HCT116 (cell line): ENCODE results near the gene ADARB2. TPM values are rescaled to one million over a fixed set of nuclear protein-coding genes. Genes with fewer than 3 reads are reported as not detected.

Experiments used
- ATAC-seq: fragments of 200-7000 bp; cut with Tn5 transposase; 2 replicates; pipeline ENCODE4 v1.9.1; 2020; ENCODE audit warnings: mild to moderate bottlenecking, moderate library complexity
- BruUV-seq: library from RNA; stranded (reverse); fragments of 400-500 nt; replicated peaks from 2 replicates; lab custom pipeline; 2021; lab: Mats Ljungman, UMichigan
- CTCF ChIA-PET: fragments of 300-600 bp; sonication (Branson Sonifier 250); formaldehyde crosslinking; loops from one replicate; lab custom pipeline; 2021; ENCODE audit warnings: antibody characterized with exemption; lab: Charles Lee
- POLR2A ChIA-PET: fragments of 300-600, 350-600 bp; sonication (Branson Sonifier 250); formaldehyde crosslinking; loops from one replicate; lab custom pipeline; 2021; ENCODE audit warnings: antibody characterized with exemption; lab: Charles Lee
- RAD21 ChIA-PET, 2 experiments: fragments of 300-600 bp; sonication (Branson Sonifier 250); formaldehyde crosslinking; loops; one replicate each; lab custom pipeline; 2023; ENCODE audit warnings: low total read pairs in 2 of 2; ENCODE audit not compliant: uncharacterized antibody in 2 of 2, unreplicated experiment in 2 of 2, low non-redundant PET in 1 of 2; lab: Charles Lee
- DNase-seq: peaks from one replicate; pipeline ENCODE4 v3.0.0-alpha.2; 2010; ENCODE audit warnings: low read depth, low spot score
- H2AFZ ChIP-seq: fragments of 200-600 bp; shearing (Covaris generic), sonication (generic); 2 replicates; pipeline ENCODE4 v1.6.1; 2017; ENCODE audit warnings: low read depth, mixed run types, mixed read lengths, antibody characterized with exemption, low read length; ENCODE audit not compliant: poor library complexity, severe bottlenecking
- H3K27ac ChIP-seq: 2 replicates; pipeline ENCODE4 v1.5.1; 2012; ENCODE audit warnings: low read depth, low read length
- H3K27me3 ChIP-seq: fragments of 200-600 bp; sonication (generic); 2 replicates; pipeline ENCODE4 v1.6.1; 2016; ENCODE audit warnings: mixed run types, low read length, mixed read lengths; ENCODE audit not compliant: insufficient read depth
- H3K36me3 ChIP-seq, 2 experiments: fragments of 200-500 bp in 1 of 2; fragments of 200-600 bp in 1 of 2; sonication (Bioruptor generic) in 1 of 2; sonication (generic) in 1 of 2; 2 replicates each; pipeline versions ENCODE4 v1.5.1 to v1.6.1; 2014 to 2016; ENCODE audit warnings: low read length in 2 of 2, inconsistent platforms in 1 of 2, mixed read lengths in 1 of 2, mixed run types in 1 of 2; ENCODE audit not compliant: insufficient read depth in 2 of 2, control insufficient read depth in 1 of 2
- H3K4me1 ChIP-seq, 2 experiments: fragments of 200-600 bp in 1 of 2; sonication (generic) in 1 of 2; 2 replicates each; pipeline versions ENCODE4 v1.5.1 to v1.6.1; 2012 to 2017; ENCODE audit warnings: low read length in 2 of 2, inconsistent platforms in 1 of 2, mild to moderate bottlenecking in 1 of 2, mixed read lengths in 1 of 2, mixed run types in 1 of 2, moderate library complexity in 1 of 2; ENCODE audit not compliant: insufficient read depth in 2 of 2, control insufficient read depth in 1 of 2
- H3K4me2 ChIP-seq: fragments of 200-600 bp; sonication (generic); 2 replicates; pipeline ENCODE4 v1.6.1; 2017; ENCODE audit warnings: mixed run types, low read length, mixed read lengths
- H3K4me3 ChIP-seq, 2 experiments: fragments of 200-600 bp in 1 of 2; sonication (generic) in 1 of 2; replicated peaks in 1 of 2; 2 replicates each; pipeline ENCODE4 v1.5.1; 2011 to 2016; ENCODE audit warnings: low read length in 2 of 2, control low read depth in 1 of 2, low read depth in 1 of 2, mild to moderate bottlenecking in 1 of 2, mixed read lengths in 1 of 2, mixed run types in 1 of 2
- H3K79me2 ChIP-seq: fragments of 200-600 bp; sonication (generic); 2 replicates; pipeline ENCODE4 v1.6.1; 2017; ENCODE audit warnings: mild to moderate bottlenecking, mixed run types, low read length, moderate library complexity, mixed read lengths; ENCODE audit not compliant: insufficient read depth
- H3K9ac ChIP-seq: fragments of 200-600 bp; sonication (generic); 2 replicates; pipeline ENCODE4 v1.6.1; 2016; ENCODE audit warnings: low read length, mixed read lengths
- H3K9me2 ChIP-seq: fragments of 200-600 bp; sonication (generic), shearing (Covaris generic); 2 replicates; pipeline ENCODE4 v1.6.1; 2017; ENCODE audit warnings: mixed run types, mild to moderate bottlenecking, moderate library complexity; ENCODE audit not compliant: insufficient read depth
- H3K9me3 ChIP-seq, 2 experiments: fragments of 200-500 bp in 1 of 2; fragments of 200-600 bp in 1 of 2; sonication (Bioruptor generic) in 1 of 2; sonication (generic) in 1 of 2; 2 replicates each; pipeline ENCODE4 v1.6.1; 2014 to 2017; ENCODE audit warnings: low read length in 2 of 2, mixed read lengths in 2 of 2, inconsistent platforms in 1 of 2, low read depth in 1 of 2, mild to moderate bottlenecking in 1 of 2, mixed run types in 1 of 2, moderate library complexity in 1 of 2; ENCODE audit not compliant: control insufficient read depth in 1 of 2, insufficient read depth in 1 of 2
- H4K20me1 ChIP-seq: fragments of 200-600 bp; sonication (generic), shearing (Covaris generic); 2 replicates; pipeline ENCODE4 v1.6.1; 2017; ENCODE audit warnings: mixed run types, mild to moderate bottlenecking, moderate library complexity; ENCODE audit not compliant: insufficient read depth
- CEBPB ChIP-seq: IDR thresholded peaks from 2 replicates; pipeline ENCODE4 v1.6.1; 2012; ENCODE audit warnings: low read depth
- EGR1 ChIP-seq: IDR thresholded peaks from 2 replicates; pipeline ENCODE4 v1.6.1; 2012; ENCODE audit warnings: low read depth
- ELF1 ChIP-seq: IDR thresholded peaks from 2 replicates; pipeline ENCODE4 v1.6.1; 2012; ENCODE audit warnings: low read depth, borderline replicate concordance
- EZH2phosphoT487 ChIP-seq: fragments of 200-600 bp; IDR thresholded peaks from 2 replicates; pipeline ENCODE4 v1.6.1; 2018; ENCODE audit warnings: antibody characterized with exemption, borderline replicate concordance
- FOSL1 ChIP-seq: IDR thresholded peaks from 2 replicates; pipeline ENCODE4 v1.6.1; 2012; ENCODE audit warnings: low read depth
- JUND ChIP-seq: IDR thresholded peaks from 2 replicates; pipeline ENCODE4 v1.6.1; 2012
- POLR2AphosphoS5 ChIP-seq: IDR thresholded peaks from 2 replicates; pipeline ENCODE4 v1.6.1; 2011; ENCODE audit warnings: mild to moderate bottlenecking, low read depth, low read length, moderate library complexity
- RAD21 ChIP-seq: IDR thresholded peaks from 2 replicates; pipeline ENCODE4 v1.6.1; 2012; ENCODE audit warnings: low read depth, mild to moderate bottlenecking
- YY1 ChIP-seq: IDR thresholded peaks from 2 replicates; pipeline ENCODE4 v1.6.1; 2011; ENCODE audit warnings: low read length, low read depth, moderate library complexity, mild to moderate bottlenecking; ENCODE audit not compliant: insufficient replicate concordance; ENCODE audit errors: extremely low read depth
- ZNF274 ChIP-seq: fragments of 200-500 bp; sonication (Bioruptor generic); IDR thresholded peaks from 2 replicates; pipeline ENCODE4 v1.6.1; 2014; ENCODE audit warnings: mild to moderate bottlenecking, low read depth, low read length, inconsistent platforms
- intact Hi-C: fragments of 100-400 bp; cut with micrococcal nuclease; formaldehyde crosslinking; loops from 2 replicates; pipeline ENCODE4 v1.10.0; 2022
- total RNA-seq: library from RNA; stranded (reverse); gene quantifications from one replicate; pipeline ENCODE4 v1.2.1, GENCODE V29; 2021; ENCODE audit not compliant: unreplicated experiment
- TF ChIP-seq, protein P1 (sequence below): IDR thresholded peaks from 2 replicates; pipeline ENCODE4 v1.6.1; 2012
- TF ChIP-seq, protein P2 (sequence below): IDR thresholded peaks from 2 replicates; pipeline ENCODE4 v1.6.1; 2012
- TF ChIP-seq, protein P3 (sequence below), 3 experiments: fragments of 200-600 bp in 1 of 3; sonication (generic) in 1 of 3; IDR thresholded peaks in 2 of 3; conservative IDR thresholded peaks in 1 of 3; 2 replicates each; pipeline ENCODE4 v1.5.1; 2012 to 2017; ENCODE audit warnings: low read depth in 2 of 3, low read length in 2 of 3, antibody characterized with exemption in 1 of 3, borderline replicate concordance in 1 of 3, control low read depth in 1 of 3, mild to moderate bottlenecking in 1 of 3, mixed read lengths in 1 of 3, mixed run types in 1 of 3, moderate library complexity in 1 of 3; ENCODE audit not compliant: insufficient read depth in 1 of 3

ADARB2 gene
- total RNA-seq, 1 experiment from 2014 or later, result not detected

DNA sequence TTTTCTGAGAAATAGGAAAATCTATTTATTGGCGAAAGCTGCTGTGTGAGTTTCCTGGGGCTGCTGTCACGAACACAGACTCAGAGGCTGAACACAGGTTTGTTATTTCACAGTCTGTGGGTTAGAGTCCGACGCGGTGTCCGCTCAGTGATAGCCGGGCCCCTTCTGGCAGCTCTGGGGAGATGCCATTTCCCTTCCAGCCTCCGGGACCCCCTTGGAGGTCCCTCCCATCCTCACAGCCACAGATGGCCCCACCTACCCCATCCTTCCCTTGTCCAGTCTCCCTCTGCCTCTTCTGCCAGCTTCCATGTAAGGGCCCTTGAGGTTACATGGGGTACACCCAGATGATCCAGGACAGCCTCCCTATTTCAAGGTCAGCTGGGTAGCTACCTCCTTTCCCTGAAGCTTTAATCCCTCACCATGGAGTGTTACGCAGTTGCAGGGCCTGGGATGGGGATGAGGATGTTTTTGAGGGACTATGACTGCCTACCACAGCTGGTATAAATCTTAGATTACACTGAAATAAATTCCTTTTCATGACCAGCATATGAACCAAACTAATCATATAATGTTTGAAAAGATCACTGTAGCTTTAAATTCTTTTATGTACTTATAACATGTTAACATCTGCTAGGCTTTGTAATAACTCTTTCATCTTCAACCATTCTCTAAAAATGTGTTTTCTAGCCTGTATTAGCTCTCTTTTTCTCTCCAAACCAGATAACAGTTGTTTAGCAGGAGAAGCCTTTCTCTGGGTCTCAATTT lies 582.6 kb downstream of the ADARB2 start:
- Histone ChIP-seq H3K79me2 (no peaks in the 10 kb centered on the region), H3K9me3 (no peaks in the 10 kb centered on the region), H3K27me3 (peaks cover 3% of the 10 kb centered on the region; the same call in 1 of the 2 replicates), H3K27ac (no peak overlapping the region), H2AFZ (no peak overlapping the region), H3K9ac (no peak overlapping the region), H3K4me1 (no peaks in the 10 kb centered on the region; a peak in 1 of 4 replicates), H3K4me2 (no peak overlapping the region), H3K36me3 (no peaks in the 10 kb centered on the region), H4K20me1 (no peaks in the 10 kb centered on the region), H3K4me3 (no peak overlapping the region), H3K9me2 (no peaks in the 10 kb centered on the region)
- intact Hi-C loops, result no loop called here
- BruUV-seq, result no TSS peak
- ChIA-PET RAD21 (no interaction called here), CTCF (no interaction called here), POLR2A (no interaction called here)
- ATAC-seq (no peak), DNase-seq (no peak)
- TF ChIP-seq, protein P1, sequence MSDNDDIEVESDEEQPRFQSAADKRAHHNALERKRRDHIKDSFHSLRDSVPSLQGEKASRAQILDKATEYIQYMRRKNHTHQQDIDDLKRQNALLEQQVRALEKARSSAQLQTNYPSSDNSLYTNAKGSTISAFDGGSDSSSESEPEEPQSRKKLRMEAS, result no peak
- TF ChIP-seq YY1, result no peak

DNA sequence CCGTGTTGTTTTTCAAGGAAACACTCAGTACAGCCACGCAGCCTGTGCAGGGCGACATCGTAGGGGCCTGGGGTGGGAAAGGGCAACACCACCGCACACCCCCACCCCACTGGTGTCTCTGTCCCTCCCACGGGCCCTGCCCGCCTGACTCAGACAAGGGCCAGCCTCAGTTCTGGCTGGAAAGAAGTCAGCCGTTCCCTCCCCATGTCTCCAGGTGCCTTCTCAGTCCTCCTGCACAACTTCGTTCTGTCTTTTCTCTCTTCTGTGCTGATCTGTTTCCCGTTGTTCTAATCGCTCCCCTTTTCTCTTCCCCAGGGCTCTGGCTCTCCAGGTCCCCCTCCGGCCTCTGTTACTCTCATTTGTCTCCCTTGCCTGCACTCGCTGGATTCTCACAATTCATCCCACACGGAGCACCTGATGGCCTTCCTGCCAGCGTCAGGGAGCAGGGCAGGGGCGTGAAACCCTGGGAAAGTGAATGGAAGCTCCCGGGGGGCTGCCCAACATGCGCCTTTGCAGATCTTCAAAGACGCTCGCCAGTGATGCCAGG lies 583.4 kb downstream of the ADARB2 start:
- POLR2A ChIA-PET, result no interaction called here
- TF ChIP-seq, protein P2, sequence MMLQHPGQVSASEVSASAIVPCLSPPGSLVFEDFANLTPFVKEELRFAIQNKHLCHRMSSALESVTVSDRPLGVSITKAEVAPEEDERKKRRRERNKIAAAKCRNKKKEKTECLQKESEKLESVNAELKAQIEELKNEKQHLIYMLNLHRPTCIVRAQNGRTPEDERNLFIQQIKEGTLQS, result no peak
- TF ChIP-seq ELF1 (no peak), EZH2phosphoT487 (no peak), ZNF274 (no peak), YY1 (no peak), JUND (no peak), RAD21 (no peak), CEBPB (no peak), EGR1 (no peak), POLR2AphosphoS5 (no peak), FOSL1 (no peak)
- TF ChIP-seq, protein P3, sequence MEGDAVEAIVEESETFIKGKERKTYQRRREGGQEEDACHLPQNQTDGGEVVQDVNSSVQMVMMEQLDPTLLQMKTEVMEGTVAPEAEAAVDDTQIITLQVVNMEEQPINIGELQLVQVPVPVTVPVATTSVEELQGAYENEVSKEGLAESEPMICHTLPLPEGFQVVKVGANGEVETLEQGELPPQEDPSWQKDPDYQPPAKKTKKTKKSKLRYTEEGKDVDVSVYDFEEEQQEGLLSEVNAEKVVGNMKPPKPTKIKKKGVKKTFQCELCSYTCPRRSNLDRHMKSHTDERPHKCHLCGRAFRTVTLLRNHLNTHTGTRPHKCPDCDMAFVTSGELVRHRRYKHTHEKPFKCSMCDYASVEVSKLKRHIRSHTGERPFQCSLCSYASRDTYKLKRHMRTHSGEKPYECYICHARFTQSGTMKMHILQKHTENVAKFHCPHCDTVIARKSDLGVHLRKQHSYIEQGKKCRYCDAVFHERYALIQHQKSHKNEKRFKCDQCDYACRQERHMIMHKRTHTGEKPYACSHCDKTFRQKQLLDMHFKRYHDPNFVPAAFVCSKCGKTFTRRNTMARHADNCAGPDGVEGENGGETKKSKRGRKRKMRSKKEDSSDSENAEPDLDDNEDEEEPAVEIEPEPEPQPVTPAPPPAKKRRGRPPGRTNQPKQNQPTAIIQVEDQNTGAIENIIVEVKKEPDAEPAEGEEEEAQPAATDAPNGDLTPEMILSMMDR (IDR thresholded peaks at IDR 0.05 in 2 of 3, conservative IDR thresholded peaks at IDR 0.05 in 1 of 3; ENCODE audit: borderline replicate concordance in 1 of 3, insufficient read depth in 1 of 3, low read depth in 2 of 3, low read length in 2 of 3), result no peak
- TF ChIP-seq, protein P1, result no peak

More for the DNA sequence above, 583.4 kb downstream of the ADARB2 start:
- Histone ChIP-seq H3K4me2 (no peak overlapping the region), H3K9ac (no peak overlapping the region), H3K36me3 (no peaks in the 10 kb centered on the region), H3K4me3 (no peak overlapping the region), H3K79me2 (no peaks in the 10 kb centered on the region), H3K9me2 (no peaks in the 10 kb centered on the region), H3K27me3 (peaks cover 3% of the 10 kb centered on the region; the same call in 1 of the 2 replicates), H2AFZ (no peak overlapping the region), H3K27ac (no peak overlapping the region), H4K20me1 (no peaks in the 10 kb centered on the region), H3K4me1 (no peaks in the 10 kb centered on the region; a peak in 1 of 4 replicates), H3K9me3 (no peaks in the 10 kb centered on the region)
- DNase-seq, result no peak
- RAD21 ChIA-PET, result no interaction called here
- CTCF ChIA-PET, result no interaction called here
- no TSS peak for BruUV-seq
- no peak for ATAC-seq
- intact Hi-C loops, result no loop called here
